GM12878 (cell line): ENCODE measurements around the gene TMEM114. TPM values are rescaled to one million over a fixed set of nuclear protein-coding genes. Genes with fewer than 3 reads are reported as not detected.

ENCODE experiments used
- ATAC-seq: fragments of 200-7000 bp; cut with Tn5 transposase; 3 replicates; pipeline ENCODE4 v1.9.1; 2020; ENCODE audit warnings: mild to moderate bottlenecking, moderate library complexity
- Bru-seq: library from RNA; stranded (reverse); fragments of 400-500 nt; gene quantifications from one replicate; lab custom pipeline; 2021; lab: Mats Ljungman, UMichigan
- BruChase-seq, 2 experiments: library from RNA; stranded (reverse); fragments of 400-500 nt; gene quantifications; one replicate each; lab custom pipeline; 2021; lab: Mats Ljungman, UMichigan
- BruUV-seq: library from RNA; stranded (reverse); fragments of 400-500 nt; replicated peaks from 2 replicates; lab custom pipeline; 2021; lab: Mats Ljungman, UMichigan
- CTCF ChIA-PET: fragments of 300-600 bp; sonication (Branson Sonifier 250); formaldehyde crosslinking; extraction: SDS; loops from one replicate; lab custom pipeline; 2021; ENCODE audit warnings: inconsistent platforms; lab: Yijun Ruan, JAX
- POLR2A ChIA-PET: fragments of 350-600 bp; formaldehyde crosslinking; extraction: SDS; loops from one replicate; lab custom pipeline; 2021; ENCODE audit warnings: inconsistent platforms; lab: Charles Lee
- RAD21 ChIA-PET: fragments of 300-600 bp; sonication (Branson Sonifier 250); formaldehyde crosslinking; loops from one replicate; lab custom pipeline; 2023; ENCODE audit warnings: antibody characterized with exemption; ENCODE audit not compliant: unreplicated experiment; lab: Charles Lee
- SMC1A ChIA-PET: fragments of 300-600 bp; sonication (Branson Sonifier 250); formaldehyde crosslinking; loops from one replicate; lab custom pipeline; 2023; ENCODE audit not compliant: unreplicated experiment, uncharacterized antibody; lab: Charles Lee
- DNase-seq: peaks from one replicate; pipeline ENCODE4 v3.0.0-alpha.2; 2011; ENCODE audit warnings: low read depth, low spot score
- FAIRE-seq: peaks from 3 replicates; lab custom pipeline; 2011; peaks lifted over from hg19 to GRCh38; lab: Jason Lieb, UNC
- H2AFZ ChIP-seq: 2 replicates; pipeline ENCODE4 v1.6.0; 2011; ENCODE audit warnings: low read depth, low read length, control low read depth; ENCODE audit not compliant: control insufficient read depth
- H3K27ac ChIP-seq: 2 replicates; pipeline ENCODE4 v1.5.1; 2011; ENCODE audit warnings: control low read depth; ENCODE audit not compliant: control insufficient read depth, insufficient read depth
- H3K27me3 ChIP-seq, 2 experiments: replicated peaks in 1 of 2; 2 replicates each; pipeline versions ENCODE4 v1.6.0 to v1.6.1; 2011; ENCODE audit warnings: low read length in 1 of 2; ENCODE audit not compliant: control insufficient read depth in 2 of 2, insufficient read depth in 2 of 2
- H3K36me3 ChIP-seq, 2 experiments: 2 replicates each; pipeline ENCODE4 v1.5.1; 2011; ENCODE audit warnings: low read length in 1 of 2; ENCODE audit not compliant: control insufficient read depth in 2 of 2, insufficient read depth in 2 of 2
- H3K4me1 ChIP-seq: 2 replicates; pipeline ENCODE4 v1.6.1; 2011; ENCODE audit warnings: mild to moderate bottlenecking, low read length, moderate library complexity, mixed read lengths; ENCODE audit not compliant: control insufficient read depth, insufficient read depth
- H3K4me2 ChIP-seq: 2 replicates; pipeline ENCODE4 v1.6.0; 2011; ENCODE audit warnings: control low read depth; ENCODE audit not compliant: control insufficient read depth, insufficient read depth
- H3K4me3 ChIP-seq: fragments of 200-600 bp; sonication (generic); 2 replicates; pipeline ENCODE4 v1.5.1; 2016
- H3K79me2 ChIP-seq: 2 replicates; pipeline ENCODE4 v1.6.0; 2011; ENCODE audit warnings: low read length; ENCODE audit not compliant: control insufficient read depth, insufficient read depth
- H3K9ac ChIP-seq: 2 replicates; pipeline ENCODE4 v1.8.0; 2011; ENCODE audit warnings: low read length, control low read depth, mixed read lengths; ENCODE audit not compliant: control insufficient read depth, insufficient read depth
- H3K9me3 ChIP-seq: replicated peaks from 3 replicates; pipeline ENCODE4 v1.5.1; 2011; ENCODE audit warnings: mild to moderate bottlenecking, low read length; ENCODE audit not compliant: control insufficient read depth, insufficient read depth
- H4K20me1 ChIP-seq: 2 replicates; pipeline ENCODE4 v1.6.0; 2011; ENCODE audit not compliant: control insufficient read depth, insufficient read depth
- E4F1 ChIP-seq: fragments of 450-650 bp; IDR thresholded peaks from 2 replicates; pipeline ENCODE4 v1.6.1; 2018; ENCODE audit warnings: borderline replicate concordance, mild to moderate bottlenecking; ENCODE audit not compliant: partially characterized antibody
- EP300 ChIP-seq, 2 experiments: fragments of 150-350 bp in 1 of 2; IDR thresholded peaks; 2 replicates each; pipeline ENCODE4 v1.6.1; 2011 to 2012; ENCODE audit warnings: low read depth in 2 of 2, low read length in 2 of 2, borderline replicate concordance in 1 of 2, improper control_type of control experiment in 1 of 2, inconsistent platforms in 1 of 2; ENCODE audit not compliant: control insufficient read depth in 1 of 2
- FOXK2 ChIP-seq: fragments of 450-650 bp; IDR thresholded peaks from 2 replicates; pipeline ENCODE4 v1.6.1; 2017; ENCODE audit warnings: mild to moderate bottlenecking, moderate library complexity
- KDM1A ChIP-seq: fragments of 200-600 bp; sonication (generic); IDR thresholded peaks from 2 replicates; pipeline ENCODE4 v1.6.1; 2016; ENCODE audit warnings: borderline replicate concordance
- RCOR1 ChIP-seq: conservative IDR thresholded peaks from 2 replicates; pipeline ENCODE4 v1.6.1; 2012; ENCODE audit warnings: low read depth, low read length, improper control_type of control experiment
- WGBS: methylation state at CpG from one replicate; pipeline ENCODE4 v1.1.6; 2016; ENCODE audit warnings: low lambda C conversion rate; ENCODE audit not compliant: insufficient replicate concordance, insufficient coverage; ENCODE audit errors: missing lambda C conversion rate; 5-methylcytosine and 5-hydroxymethylcytosine counted together
- in situ Hi-C: fragments of 300-500 bp; cut with MboI; formaldehyde crosslinking; loops from 9 replicates; pipeline ENCODE4 v1.14.3; 2018; ENCODE audit warnings: mixed read lengths
- intact Hi-C: fragments of 100-400 bp; cut with micrococcal nuclease; formaldehyde crosslinking; loops from one replicate; pipeline ENCODE4 v1.14.2; 2022; ENCODE audit not compliant: unreplicated experiment
- long read RNA-seq, 2 experiments: library from polyadenylated mRNA; unstranded; transcript quantifications; one replicate each; pipeline ENCODE4 v2.0.0, GENCODE V29; 2019 to 2020
- polyA minus RNA-seq, 3 experiments: library from RNA; depleted of rRNA, polyadenylated mRNA; stranded (reverse); fragments of >200 nt; gene quantifications; 2 replicates each; pipeline ENCODE4 v1.2.3, GENCODE V29; 2011
- polyA plus RNA-seq, 11 experiments: library from polyadenylated mRNA; depleted of rRNA in 4 of 11; unstranded in 6 of 11; stranded (reverse) in 5 of 11; fragments of >200 nt; fragmentation: Nextera tagmentation in 4 of 11; fragmentation: Illumina TruSeq in 1 of 11; extraction: Ambion mirVana in 4 of 11; extraction: Trizol in 1 of 11; gene quantifications; 1 replicate in 1 of 11; 2 replicates in 10 of 11; pipeline versions ENCODE4 v1.2.1 to v1.2.3, GENCODE V29; 2011 to 2016; ENCODE audit warnings: inconsistent platforms in 2 of 11, missing spikeins in 2 of 11, low read depth in 1 of 11
- total RNA-seq, 4 experiments: library from RNA; depleted of rRNA in 3 of 4; stranded (reverse); fragments of >200 nt in 3 of 4; fragmentation: Illumina TruSeq in 1 of 4; extraction: Trizol in 1 of 4; gene quantifications; 2 replicates each; pipeline versions ENCODE4 v1.2.1 to v1.2.3, GENCODE V29; 2013 to 2021
- TF ChIP-seq, protein P1 (sequence below): fragments of 450-650 bp; IDR thresholded peaks from 2 replicates; pipeline ENCODE4 v1.6.1; 2016; ENCODE audit warnings: mild to moderate bottlenecking

Gene TMEM114
- total RNA-seq (2013; cell fraction: nucleolus; rRNA removed), result not detected in 2 replicates
- total RNA-seq (2014; rRNA removed) (not detected in 2 replicates), total RNA-seq (2014; rRNA removed; fragmentation: Illumina TruSeq; extraction: Trizol) (not detected in 2 replicates), total RNA-seq (2021) (not detected in 2 replicates), polyA plus RNA-seq (2011; rRNA removed) (not detected in 2 replicates), polyA plus RNA-seq (2014; fragmentation: Illumina TruSeq; extraction: Trizol) (not detected in 2 replicates), polyA plus RNA-seq (2014; fragmentation: Nextera tagmentation; extraction: Ambion mirVana) (not detected), polyA plus RNA-seq (2014; rRNA removed) (not detected in 2 replicates), polyA plus RNA-seq (2016; fragmentation: Nextera tagmentation; extraction: Ambion mirVana) (not detected), polyA minus RNA-seq (2011; rRNA and poly(A)+ RNA removed) (not detected in 2 replicates), Bru-seq, nascent RNA (percentile 24 among the genes with signal in this experiment), BruChase-seq, experiment 1, labeled RNA remaining after a 6-hour chase (percentile 27 among the genes with signal in this experiment), BruChase-seq, experiment 2, labeled RNA remaining after a 2-hour chase (percentile 13 among the genes with signal in this experiment)
- polyA plus RNA-seq (2011; ENCODE audit: low read depth), result not detected
- polyA plus RNA-seq (2011; cell fraction: cytosol; rRNA removed), result 0.15 TPM in 1 of 2 replicates, not detected in the other
- not detected in 2 replicates for polyA plus RNA-seq (2011; cell fraction: nucleus; rRNA removed)
- not detected in 2 replicates for polyA plus RNA-seq (2012)
- not detected in 2 replicates for polyA minus RNA-seq (2011; cell fraction: cytosol; rRNA and poly(A)+ RNA removed)
- not detected in 2 replicates for polyA minus RNA-seq (2011; cell fraction: nucleus; rRNA and poly(A)+ RNA removed)
- long read RNA-seq, experiment 1, result 0 reads
- long read RNA-seq, experiment 2, result 0 reads

DNA sequence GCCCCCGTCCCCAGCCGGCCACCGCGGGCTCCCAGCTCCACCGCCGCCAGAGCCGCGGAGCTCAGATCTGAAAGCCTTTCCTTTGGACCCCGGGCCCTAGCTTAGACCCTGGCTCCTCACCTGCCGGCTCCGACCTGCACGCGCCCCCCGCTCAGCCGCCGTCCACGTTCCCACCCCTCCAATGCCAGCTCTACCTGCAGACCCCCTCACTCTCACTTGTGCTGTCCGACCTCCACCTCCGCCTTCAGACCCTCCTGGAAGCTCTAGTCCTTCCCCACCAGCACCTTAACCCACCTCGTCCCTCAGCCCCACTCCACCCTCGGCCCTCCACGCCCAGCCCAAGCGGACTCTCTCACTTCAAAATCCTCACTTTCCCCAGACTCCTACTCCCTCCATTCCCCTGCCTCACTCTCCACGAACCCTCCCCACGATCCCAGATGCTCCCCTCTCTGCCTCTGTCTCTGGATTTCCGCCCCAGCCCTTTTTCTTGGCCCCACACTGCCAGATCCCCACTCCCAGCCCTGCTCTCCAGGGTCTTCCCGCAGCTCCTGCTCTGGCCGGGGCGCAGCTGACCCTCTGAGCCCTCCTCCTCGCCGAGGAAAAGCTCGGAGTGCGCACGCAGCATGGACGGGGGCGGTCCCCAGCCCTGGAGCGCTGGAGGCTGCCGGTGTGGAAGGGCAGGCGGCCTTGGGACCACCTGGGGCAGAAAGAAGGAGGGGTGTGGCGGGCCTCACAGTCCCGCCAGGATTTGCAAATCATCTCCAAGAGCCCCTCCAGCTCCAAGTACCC is at the start of gene TMEM114:
Gene TMEM114 (minus strand): TSS at position 612 of the 789 bp plus-strand sequence. CDS start 673 bp downstream, outside the sequence.
- FAIRE-seq (no peak), DNase-seq (no peak), ATAC-seq (no peak)
- Histone ChIP-seq H3K79me2 (no peaks in the 10 kb centered on the region), H3K4me2 (no peak within 1 kb of the TSS), H3K27ac (no peak within 1 kb of the TSS), H3K9me3 (peaks cover 1% of the 10 kb centered on the region; the same call in 1 of the 3 replicates), H3K4me1 (no peaks in the 10 kb centered on the region), H3K27me3 (peaks cover 6 to 11% of the 10 kb centered on the region in 2 experiments; a peak in 3 of 4 replicates), H4K20me1 (no peaks in the 10 kb centered on the region), H3K9ac (no peak within 1 kb of the TSS), H2AFZ (no peak within 1 kb of the TSS), H3K36me3 (no peaks in the 10 kb centered on the region), H3K4me3 (no peak within 1 kb of the TSS)
- POLR2A ChIA-PET, result no interaction called here
- 41% methylated on average over 40 of the region's 41 CpGs for WGBS
- CTCF ChIA-PET, result interaction anchor here (1.0 kb wide), 1 partner anchor 19 kb away, joined by 3 read pairs; no protein-coding TSS in a partner anchor
- SMC1A ChIA-PET, result no interaction called here
- intact Hi-C loops (no loop called here), in situ Hi-C loops (no loop called here)
- BruUV-seq, result no TSS peak
- RAD21 ChIA-PET, result interaction anchor here (0.7 kb wide), 1 partner anchor 33 kb away, joined by 3 read pairs; no protein-coding TSS in a partner anchor
- peak; percentile 24 for TF ChIP-seq E4F1
- no peak for TF ChIP-seq EP300 (IDR thresholded peaks at IDR 0.05; ENCODE audit: borderline replicate concordance in 1 of 2, control insufficient read depth in 1 of 2, low read depth in 2 of 2, low read length in 2 of 2)
- TF ChIP-seq FOXK2, result peak; percentile 36; the same call in 1 of the 2 replicates
- TF ChIP-seq, protein P1, sequence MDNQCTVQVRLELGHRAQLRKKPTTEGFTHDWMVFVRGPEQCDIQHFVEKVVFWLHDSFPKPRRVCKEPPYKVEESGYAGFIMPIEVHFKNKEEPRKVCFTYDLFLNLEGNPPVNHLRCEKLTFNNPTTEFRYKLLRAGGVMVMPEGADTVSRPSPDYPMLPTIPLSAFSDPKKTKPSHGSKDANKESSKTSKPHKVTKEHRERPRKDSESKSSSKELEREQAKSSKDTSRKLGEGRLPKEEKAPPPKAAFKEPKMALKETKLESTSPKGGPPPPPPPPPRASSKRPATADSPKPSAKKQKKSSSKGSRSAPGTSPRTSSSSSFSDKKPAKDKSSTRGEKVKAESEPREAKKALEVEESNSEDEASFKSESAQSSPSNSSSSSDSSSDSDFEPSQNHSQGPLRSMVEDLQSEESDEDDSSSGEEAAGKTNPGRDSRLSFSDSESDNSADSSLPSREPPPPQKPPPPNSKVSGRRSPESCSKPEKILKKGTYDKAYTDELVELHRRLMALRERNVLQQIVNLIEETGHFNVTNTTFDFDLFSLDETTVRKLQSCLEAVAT, result no peak
- no peak for TF ChIP-seq RCOR1
- no peak for TF ChIP-seq KDM1A
